HG03064 (cell line): ENCODE measurements around the gene ZNF230.
A peak's percentile ranks its signal among the peaks of the same experiment; 100 is the strongest.

ENCODE experiments used
- ATAC-seq: cut with Tn5 transposase; IDR thresholded peaks from one replicate; pipeline ENCODE4 v1.9.1; 2021; ENCODE audit warnings: low read depth; ENCODE audit not compliant: unreplicated experiment

Gene ZNF230

GRCh38 chr19:44002566-44003460, at the start of gene ZNF230:
TSS of gene ZNF230 (plus strand) at chr19:44002957. CDS start at chr19:44007079, 4,122 bp downstream.
- peak; percentile 73 for ATAC-seq

- ATAC-seq: no peak
Measured at GRCh38 chr19:43956827-43957226, 45.9 kb upstream of the ZNF230 start.

- ATAC-seq: no peak
Measured at GRCh38 chr19:43957891-43958290, 44.9 kb upstream of the ZNF230 start.

GRCh38 chr19:43960411-43960810, 42.3 kb upstream of the ZNF230 start:
- no peak for ATAC-seq

GRCh38 chr19:43966079-43966694, 36.6 kb upstream of the ZNF230 start:
- no peak for ATAC-seq

- no peak for ATAC-seq
Measured at GRCh38 chr19:43976732-43977131, 26.0 kb upstream of the ZNF230 start.

- ATAC-seq: no peak
Measured at GRCh38 chr19:43983544-43983911, 19.2 kb upstream of the ZNF230 start.

GRCh38 chr19:43983912-43984686, 18.7 kb upstream of the ZNF230 start, which contains the start of gene ZNF155:
TSS of gene ZNF155 (plus strand) at chr19:43984188. CDS start at chr19:43988544, 4,356 bp downstream.
- peak; percentile 87 for ATAC-seq

- ATAC-seq: peak; percentile 17
Measured at GRCh38 chr19:43984687-43985000, 18.1 kb upstream of the ZNF230 start.

- no peak for ATAC-seq
Measured at GRCh38 chr19:43997631-43998290, 5.0 kb upstream of the ZNF230 start.

GRCh38 chr19:44002212-44002565, 568 bp upstream of the ZNF230 start:
- no peak for ATAC-seq

GRCh38 chr19:44003461-44004009, 778 bp downstream of the ZNF230 start:
- peak; percentile 21 for ATAC-seq

- ATAC-seq: no peak
Measured at GRCh38 chr19:44005973-44006372, 3.2 kb downstream of the ZNF230 start.

- ATAC-seq: no peak
Measured at GRCh38 chr19:44007473-44007872, 4.7 kb downstream of the ZNF230 start.

GRCh38 chr19:44010468-44010867, 7.7 kb downstream of the ZNF230 start:
- ATAC-seq: no peak

- ATAC-seq: no peak
Measured at GRCh38 chr19:44019498-44019897, 16.7 kb downstream of the ZNF230 start.

- ATAC-seq: no peak
Measured at GRCh38 chr19:44021221-44021620, 18.5 kb downstream of the ZNF230 start.

- no peak for ATAC-seq
Measured at GRCh38 chr19:44024900-44025216, 22.1 kb downstream of the ZNF230 start.

GRCh38 chr19:44025217-44025936, 22.6 kb downstream of the ZNF230 start, which contains the start of gene ZNF222:
TSS of gene ZNF222 (plus strand) at chr19:44025379. CDS start at chr19:44025437, 58 bp downstream.
- peak; percentile 81 for ATAC-seq

GRCh38 chr19:44026622-44027021, 23.9 kb downstream of the ZNF230 start:
- ATAC-seq: no peak
